Fibroblast of lung (primary cell): ENCODE results near the gene PCK2. TPM values are rescaled to one million over a fixed set of nuclear protein-coding genes. Genes with fewer than 3 reads are reported as not detected.

Experiments
- DNase-seq, 2 donors: peaks; one replicate each; pipeline versions ENCODE4 v3.0.0 to v3.0.0-alpha.2; 2010; ENCODE audit warnings: low read depth in 2 of 2
- H2AFZ ChIP-seq: 2 replicates; pipeline ENCODE4 v1.5.1; 2012; ENCODE audit warnings: low read length, control low read depth, inconsistent platforms
- H3K27ac ChIP-seq: 2 replicates; pipeline ENCODE4 v1.5.1; 2011; ENCODE audit warnings: low read length, control low read depth; ENCODE audit not compliant: insufficient read depth
- H3K27me3 ChIP-seq: 2 replicates; pipeline ENCODE4 v1.5.1; 2011; ENCODE audit warnings: mild to moderate bottlenecking, low read length; ENCODE audit not compliant: control insufficient read depth, insufficient read depth
- H3K36me3 ChIP-seq: 2 replicates; pipeline ENCODE4 v1.5.1; 2011; ENCODE audit warnings: low read length; ENCODE audit not compliant: control insufficient read depth, insufficient read depth
- H3K4me1 ChIP-seq: 2 replicates; pipeline ENCODE4 v1.5.1; 2011; ENCODE audit warnings: low read length; ENCODE audit not compliant: control insufficient read depth, insufficient read depth; ENCODE audit errors: extremely low read depth
- H3K4me2 ChIP-seq: 2 replicates; pipeline ENCODE4 v1.5.1; 2011; ENCODE audit warnings: low read length, control low read depth; ENCODE audit not compliant: insufficient read depth; ENCODE audit errors: extremely low read depth
- H3K4me3 ChIP-seq, 4 experiments: fragments of 200-600 bp in 1 of 4; sonication (generic) in 1 of 4; replicated peaks in 1 of 4; 2 replicates each; pipeline ENCODE4 v1.5.1; 2011 to 2016; ENCODE audit warnings: low read length in 4 of 4, low read depth in 3 of 4, mild to moderate bottlenecking in 3 of 4, control low read depth in 2 of 4, inconsistent platforms in 1 of 4, mixed read lengths in 1 of 4; ENCODE audit not compliant: insufficient read depth in 1 of 4; ENCODE audit errors: control extremely low read depth in 1 of 4
- H3K79me2 ChIP-seq: 2 replicates; pipeline ENCODE4 v1.5.1; 2012; ENCODE audit warnings: mild to moderate bottlenecking, low read length, inconsistent platforms; ENCODE audit not compliant: control insufficient read depth, insufficient read depth
- H3K9ac ChIP-seq: 2 replicates; pipeline ENCODE4 v1.5.1; 2011; ENCODE audit warnings: mild to moderate bottlenecking, low read length, control low read depth; ENCODE audit not compliant: insufficient read depth
- H3K9me3 ChIP-seq: 2 replicates; pipeline ENCODE4 v1.5.1; 2012; ENCODE audit warnings: low read depth, low read length; ENCODE audit not compliant: control insufficient read depth, insufficient read depth
- H4K20me1 ChIP-seq: 2 replicates; pipeline ENCODE4 v1.5.1; 2011; ENCODE audit warnings: low read length; ENCODE audit not compliant: control insufficient read depth, insufficient read depth; ENCODE audit errors: extremely low read depth
- EZH2 ChIP-seq: IDR thresholded peaks from 2 replicates; pipeline ENCODE4 v1.5.1; 2012; ENCODE audit warnings: low read length, control low read depth, mild to moderate bottlenecking; ENCODE audit errors: missing control alignments
- polyA plus RNA-seq, 2 donors: library from polyadenylated mRNA; depleted of rRNA in 1 of 2; stranded (reverse) in 1 of 2; unstranded in 1 of 2; fragments of >200 nt; gene quantifications; 2 replicates each; pipeline ENCODE4 v1.2.1, GENCODE V29; 2011 to 2012; ENCODE audit warnings: missing spikeins in 1 of 2
- total RNA-seq: library from RNA; depleted of rRNA; stranded (reverse); fragments of >200 nt; gene quantifications from 2 replicates; pipeline ENCODE4 v1.2.1, GENCODE V29; 2014
- TF ChIP-seq, protein P1 (sequence below), 2 donors: IDR thresholded peaks in 1 of 2; conservative IDR thresholded peaks in 1 of 2; 1 replicate in 1 of 2; 2 replicates in 1 of 2; pipeline ENCODE4 v1.5.1; 2011 to 2012; ENCODE audit warnings: low read length in 2 of 2, control low read depth in 1 of 2, inconsistent platforms in 1 of 2, low read depth in 1 of 2, mild to moderate bottlenecking in 1 of 2

The PCK2 gene
- total and polyA plus RNA-seq, 2 donors (not counting 1 experiment from before 2014, with no cell fraction given): 15.9 to 71.3 TPM

DNA sequence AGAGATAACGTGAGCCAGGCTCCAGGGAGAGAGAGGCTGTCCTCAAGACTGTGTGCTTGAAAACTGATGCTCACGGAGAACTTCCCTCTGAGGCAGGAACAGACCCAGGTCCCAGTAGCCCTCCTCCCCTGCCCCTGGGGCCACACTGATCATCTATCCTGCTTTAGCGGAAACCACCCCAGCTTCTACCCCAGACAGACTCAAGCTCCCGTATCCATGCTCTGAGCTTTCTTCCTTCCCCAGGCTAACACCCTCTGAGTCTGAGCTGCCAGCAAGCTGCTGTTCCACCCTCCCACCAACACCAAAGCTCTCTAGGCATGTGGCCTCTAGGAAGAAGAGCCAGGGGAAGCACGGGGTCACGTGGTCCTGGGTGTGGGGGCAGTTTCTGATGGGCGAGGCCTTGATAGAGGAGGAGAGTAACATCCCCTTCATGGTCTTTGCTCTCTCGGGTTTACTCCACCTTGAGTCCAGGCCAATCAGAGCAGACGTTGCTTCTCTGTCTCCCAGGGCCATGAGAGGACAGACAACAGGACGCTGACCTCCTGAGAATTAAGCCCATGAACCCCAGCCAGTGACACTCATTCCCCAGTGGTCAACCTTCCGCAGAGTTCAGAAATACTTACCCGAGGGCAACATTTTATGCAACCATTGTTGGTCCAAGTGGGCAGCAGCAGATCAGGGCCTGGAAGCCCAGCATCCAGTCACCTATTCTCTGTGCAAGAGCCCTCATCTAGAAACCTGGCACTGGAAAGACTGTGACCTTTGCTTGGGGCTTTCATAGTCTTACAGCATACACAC lies 1.4 kb downstream of the PCK2 start:
- Histone ChIP-seq H3K4me1 (peaks cover 2% of the 10 kb centered on the region), H3K27ac (peak overlapping the region; percentile 64), H3K4me3 (peak overlapping the region; percentile 66 to 91 (median 84)), H3K4me2 (peak overlapping the region; percentile 77), H3K36me3 (peaks cover 2% of the 10 kb centered on the region), H3K9me3 (no peaks in the 10 kb centered on the region), H4K20me1 (no peaks in the 10 kb centered on the region), H3K27me3 (no peaks in the 10 kb centered on the region), H3K79me2 (no peaks in the 10 kb centered on the region), H3K9ac (no peak overlapping the region), H2AFZ (peak overlapping the region; percentile 6)
- DNase-seq: peak in 1 of 2 donors; percentile 62
- TF ChIP-seq, protein P1, sequence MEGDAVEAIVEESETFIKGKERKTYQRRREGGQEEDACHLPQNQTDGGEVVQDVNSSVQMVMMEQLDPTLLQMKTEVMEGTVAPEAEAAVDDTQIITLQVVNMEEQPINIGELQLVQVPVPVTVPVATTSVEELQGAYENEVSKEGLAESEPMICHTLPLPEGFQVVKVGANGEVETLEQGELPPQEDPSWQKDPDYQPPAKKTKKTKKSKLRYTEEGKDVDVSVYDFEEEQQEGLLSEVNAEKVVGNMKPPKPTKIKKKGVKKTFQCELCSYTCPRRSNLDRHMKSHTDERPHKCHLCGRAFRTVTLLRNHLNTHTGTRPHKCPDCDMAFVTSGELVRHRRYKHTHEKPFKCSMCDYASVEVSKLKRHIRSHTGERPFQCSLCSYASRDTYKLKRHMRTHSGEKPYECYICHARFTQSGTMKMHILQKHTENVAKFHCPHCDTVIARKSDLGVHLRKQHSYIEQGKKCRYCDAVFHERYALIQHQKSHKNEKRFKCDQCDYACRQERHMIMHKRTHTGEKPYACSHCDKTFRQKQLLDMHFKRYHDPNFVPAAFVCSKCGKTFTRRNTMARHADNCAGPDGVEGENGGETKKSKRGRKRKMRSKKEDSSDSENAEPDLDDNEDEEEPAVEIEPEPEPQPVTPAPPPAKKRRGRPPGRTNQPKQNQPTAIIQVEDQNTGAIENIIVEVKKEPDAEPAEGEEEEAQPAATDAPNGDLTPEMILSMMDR (conservative IDR thresholded peaks at IDR 0.05 in 1 of 2, IDR thresholded peaks at IDR 0.05 in 1 of 2; ENCODE audit: low read depth in 1 of 2, low read length in 2 of 2): no peak
- TF ChIP-seq EZH2: no peak

DNA sequence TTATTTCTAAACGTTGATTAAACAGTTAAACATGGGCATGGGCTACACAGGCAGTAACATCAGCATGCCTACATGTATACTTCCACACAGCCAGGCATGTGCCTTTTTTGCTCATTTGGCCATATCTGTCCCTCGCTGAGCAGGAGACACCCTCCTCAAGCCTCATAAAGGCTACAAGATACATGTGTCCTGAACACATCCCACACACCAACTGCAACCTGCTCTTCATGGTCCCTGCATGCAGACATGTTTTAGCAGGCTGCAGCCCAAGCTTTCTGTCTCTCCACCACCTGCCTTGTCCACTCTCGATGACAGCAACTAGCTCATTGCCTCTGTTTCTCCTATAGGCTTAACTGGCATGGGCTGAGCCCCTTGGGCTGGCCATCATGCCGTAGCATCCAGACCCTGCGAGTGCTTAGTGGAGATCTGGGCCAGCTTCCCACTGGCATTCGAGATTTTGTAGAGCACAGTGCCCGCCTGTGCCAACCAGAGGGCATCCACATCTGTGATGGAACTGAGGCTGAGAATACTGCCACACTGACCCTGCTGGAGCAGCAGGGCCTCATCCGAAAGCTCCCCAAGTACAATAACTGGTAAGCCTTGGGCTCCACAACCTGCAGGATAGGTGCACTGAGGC lies 2.6 kb downstream of the PCK2 start:
- no peak overlapping the region for H2AFZ ChIP-seq
- H3K27ac ChIP-seq: no peak overlapping the region
- H3K27me3 ChIP-seq: no peaks in the 10 kb centered on the region
- H3K9ac ChIP-seq: no peak overlapping the region
- no peaks in the 10 kb centered on the region for H4K20me1 ChIP-seq
- peaks cover 2% of the 10 kb centered on the region for H3K4me1 ChIP-seq
- no peak overlapping the region for H3K4me3 ChIP-seq
- no peaks in the 10 kb centered on the region for H3K9me3 ChIP-seq
- TF ChIP-seq EZH2: no peak
- TF ChIP-seq, protein P1 (conservative IDR thresholded peaks at IDR 0.05 in 1 of 2, IDR thresholded peaks at IDR 0.05 in 1 of 2; ENCODE audit: low read depth in 1 of 2, low read length in 2 of 2): no peak
- H3K79me2 ChIP-seq: no peaks in the 10 kb centered on the region
- no peak overlapping the region for H3K4me2 ChIP-seq
- no peak for DNase-seq
- peaks cover 2% of the 10 kb centered on the region for H3K36me3 ChIP-seq

DNA sequence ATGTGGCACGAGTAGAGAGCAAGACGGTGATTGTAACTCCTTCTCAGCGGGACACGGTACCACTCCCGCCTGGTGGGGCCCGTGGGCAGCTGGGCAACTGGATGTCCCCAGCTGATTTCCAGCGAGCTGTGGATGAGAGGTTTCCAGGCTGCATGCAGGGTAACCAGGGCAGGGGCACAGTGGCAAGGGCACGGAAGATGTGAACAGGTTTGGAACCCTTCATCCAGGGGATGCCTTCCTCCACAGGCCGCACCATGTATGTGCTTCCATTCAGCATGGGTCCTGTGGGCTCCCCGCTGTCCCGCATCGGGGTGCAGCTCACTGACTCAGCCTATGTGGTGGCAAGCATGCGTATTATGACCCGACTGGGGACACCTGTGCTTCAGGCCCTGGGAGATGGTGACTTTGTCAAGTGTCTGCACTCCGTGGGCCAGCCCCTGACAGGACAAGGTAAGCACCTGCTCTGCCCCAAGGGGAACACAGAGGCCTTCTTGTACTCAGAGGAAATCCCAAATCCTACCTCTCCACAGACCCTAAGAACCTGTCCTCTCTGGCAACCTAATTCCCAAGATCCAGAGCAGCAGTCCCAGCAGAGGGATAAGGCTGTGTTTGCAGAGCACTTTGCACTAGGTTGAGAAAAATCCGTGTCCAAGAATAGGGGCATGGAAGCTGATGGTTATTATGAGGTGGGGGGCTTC lies 4.3 kb downstream of the PCK2 start:
- Histone ChIP-seq H3K27me3 (no peaks in the 10 kb centered on the region), H3K9ac (no peak overlapping the region), H2AFZ (no peak overlapping the region), H3K79me2 (no peaks in the 10 kb centered on the region), H3K9me3 (no peaks in the 10 kb centered on the region), H3K4me2 (no peak overlapping the region), H3K4me1 (peaks cover 2% of the 10 kb centered on the region), H3K36me3 (peaks cover 2% of the 10 kb centered on the region), H4K20me1 (no peaks in the 10 kb centered on the region), H3K4me3 (no peak overlapping the region), H3K27ac (no peak overlapping the region)
- no peak for DNase-seq
- TF ChIP-seq, protein P1 (conservative IDR thresholded peaks at IDR 0.05 in 1 of 2, IDR thresholded peaks at IDR 0.05 in 1 of 2; ENCODE audit: low read depth in 1 of 2, low read length in 2 of 2): no peak
- TF ChIP-seq EZH2: no peak
